ENCODE data around the gene RPL10L. TPM values are rescaled to one million over a fixed set of nuclear protein-coding genes. Genes with fewer than 3 reads are reported as not detected.

The RPL10L gene
- total RNA-seq (2016; rRNA removed; fragmentation: Illumina TruSeq; extraction: Trizol) (not detected in 2 replicates), polyA plus RNA-seq (2011; rRNA removed) (not detected in 2 replicates), polyA minus RNA-seq (2011; rRNA and poly(A)+ RNA removed; ENCODE audit: low replicate concordance) (not detected in 2 replicates), Bru-seq, nascent RNA (not detected), BruChase-seq, experiment 1, labeled RNA remaining after a 6-hour chase (not detected), BruChase-seq, experiment 2, labeled RNA remaining after a 2-hour chase (not detected)
- total RNA-seq (2016; cell fraction: cytosol; rRNA removed; fragmentation: Illumina TruSeq; extraction: Trizol; ENCODE audit: low read depth) = not detected in 2 replicates
- total RNA-seq (2016; cell fraction: insoluble cytoplasmic fraction; rRNA removed; fragmentation: Illumina TruSeq; extraction: Trizol) = not detected in 2 replicates
- total RNA-seq (2016; cell fraction: membrane; rRNA removed; fragmentation: Illumina TruSeq; extraction: Trizol) = not detected in 2 replicates
- not detected in 2 replicates for total RNA-seq (2016; cell fraction: nucleus; rRNA removed; fragmentation: Illumina TruSeq; extraction: Trizol)
- not detected in 2 replicates for polyA plus RNA-seq (2011; cell fraction: cytosol; rRNA removed)
- polyA plus RNA-seq (2011; cell fraction: nucleus; rRNA removed) = not detected in 2 replicates
- polyA plus RNA-seq (2012) = not detected in 2 replicates
- not detected in 2 replicates for polyA plus RNA-seq (2016; cell fraction: cytosol; fragmentation: Illumina TruSeq; extraction: Trizol; ENCODE audit: low read depth)
- not detected in 2 replicates for polyA plus RNA-seq (2016; cell fraction: insoluble cytoplasmic fraction; fragmentation: Illumina TruSeq; extraction: Trizol; ENCODE audit: low read depth)
- not detected in 2 replicates for polyA plus RNA-seq (2016; cell fraction: membrane; fragmentation: Illumina TruSeq; extraction: Trizol; ENCODE audit: low read depth)
- polyA plus RNA-seq (2016; cell fraction: nucleus; fragmentation: Illumina TruSeq; extraction: Trizol; ENCODE audit: insufficient read depth, low read depth) = not detected in 2 replicates
- not detected in 2 replicates for polyA minus RNA-seq (2011; cell fraction: cytosol; rRNA and poly(A)+ RNA removed)
- not detected in 2 replicates for polyA minus RNA-seq (2011; cell fraction: nucleus; rRNA and poly(A)+ RNA removed)
- long read RNA-seq, experiment 1 = 0 reads
- long read RNA-seq, experiment 2 = 0 reads

DNA sequence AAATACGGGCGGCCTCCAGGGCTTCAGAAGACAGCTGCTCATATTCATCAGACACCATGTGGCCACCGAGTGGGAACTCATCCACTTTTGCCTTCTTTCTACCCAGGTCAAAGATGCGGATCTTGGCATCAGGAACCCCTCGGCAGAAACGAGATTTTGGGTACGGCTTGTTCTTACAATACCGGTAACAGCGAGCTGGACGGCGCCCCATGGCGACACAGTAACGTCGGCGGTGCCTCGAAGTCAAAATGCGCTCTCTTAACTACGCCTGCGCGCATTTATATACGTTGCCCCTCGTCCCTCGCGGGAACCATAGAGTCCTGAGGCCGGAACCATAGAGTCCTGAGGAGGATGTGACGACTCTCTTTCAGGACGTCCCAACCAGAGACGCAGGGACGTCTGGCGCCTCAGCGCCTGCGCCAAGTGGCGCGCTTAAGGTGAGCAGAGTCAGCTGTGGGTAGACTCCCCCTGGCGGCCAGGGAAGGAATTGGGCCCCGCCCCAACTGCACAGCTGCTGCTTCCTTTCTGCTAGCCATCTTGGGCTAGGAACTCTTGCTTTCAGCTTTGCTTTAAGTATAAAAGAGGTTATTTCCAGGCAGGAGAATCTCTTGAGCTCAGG lies at the start of gene RPL10L:
Gene RPL10L (minus strand): TSS at position 256 of the 619 bp plus-strand sequence. CDS start 45 bp downstream, at position 211.
- intact Hi-C loops (cut with micrococcal nuclease; ENCODE audit: unreplicated experiment) (loop anchor here (5.0 kb wide), 1 partner anchor 69 kb away; no protein-coding TSS in a partner anchor), in situ Hi-C loops (cut with HindIII; ENCODE audit: extremely low pct_ligation_motif_present, low pct_unique_long_range_greater_than_20kb) (no loop called here)
- no peak within 1 kb of the TSS for H2AFZ ChIP-seq (ENCODE audit: low read length)
- ATAC-seq = no peak
- no peak for FAIRE-seq
- no peak for DNase-seq (ENCODE audit: low spot score)
- no peak within 1 kb of the TSS for H3K27ac ChIP-seq (ENCODE audit: extremely low read length, insufficient read depth, low read length)
- TF ChIP-seq ASH2L (IDR thresholded peaks at IDR 0.05; ENCODE audit: insufficient read length, low read depth, low read length) = no peak
- TF ChIP-seq, protein P1, sequence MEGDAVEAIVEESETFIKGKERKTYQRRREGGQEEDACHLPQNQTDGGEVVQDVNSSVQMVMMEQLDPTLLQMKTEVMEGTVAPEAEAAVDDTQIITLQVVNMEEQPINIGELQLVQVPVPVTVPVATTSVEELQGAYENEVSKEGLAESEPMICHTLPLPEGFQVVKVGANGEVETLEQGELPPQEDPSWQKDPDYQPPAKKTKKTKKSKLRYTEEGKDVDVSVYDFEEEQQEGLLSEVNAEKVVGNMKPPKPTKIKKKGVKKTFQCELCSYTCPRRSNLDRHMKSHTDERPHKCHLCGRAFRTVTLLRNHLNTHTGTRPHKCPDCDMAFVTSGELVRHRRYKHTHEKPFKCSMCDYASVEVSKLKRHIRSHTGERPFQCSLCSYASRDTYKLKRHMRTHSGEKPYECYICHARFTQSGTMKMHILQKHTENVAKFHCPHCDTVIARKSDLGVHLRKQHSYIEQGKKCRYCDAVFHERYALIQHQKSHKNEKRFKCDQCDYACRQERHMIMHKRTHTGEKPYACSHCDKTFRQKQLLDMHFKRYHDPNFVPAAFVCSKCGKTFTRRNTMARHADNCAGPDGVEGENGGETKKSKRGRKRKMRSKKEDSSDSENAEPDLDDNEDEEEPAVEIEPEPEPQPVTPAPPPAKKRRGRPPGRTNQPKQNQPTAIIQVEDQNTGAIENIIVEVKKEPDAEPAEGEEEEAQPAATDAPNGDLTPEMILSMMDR (CRISPR knock-in tag; IDR thresholded peaks at IDR 0.05) = peak; percentile 33
- no peak within 1 kb of the TSS for H3K4me2 ChIP-seq (ENCODE audit: low read depth, low read length)
- H3K9ac ChIP-seq (ENCODE audit: insufficient read depth, low read depth, low read length) = no peak within 1 kb of the TSS
- ChIA-PET CTCF (ENCODE audit: low intra/inter-chr PET ratio, low total read pairs) (no interaction called here), POLR2A (no interaction called here)
- H3K9me3 ChIP-seq (ENCODE audit: low read length) = peaks cover 19% of the 10 kb centered on the region
- 72% methylated on average over 35 of the region's 36 CpGs for WGBS (ENCODE audit: low lambda C conversion rate)
- H3K27me3 ChIP-seq (ENCODE audit: control insufficient read depth in 1 of 2, insufficient read depth in 2 of 2, low read length in 2 of 2) = no peaks in the 10 kb centered on the region
- H3K4me1 ChIP-seq (ENCODE audit: insufficient read depth, low read length) = no peaks in the 10 kb centered on the region
- no peak within 1 kb of the TSS for H3K4me3 ChIP-seq (replicated peaks in 1 of 3; ENCODE audit: insufficient read depth in 1 of 3, low read depth in 2 of 3, low read length in 3 of 3)
- no peaks in the 10 kb centered on the region for H4K20me1 ChIP-seq (ENCODE audit: insufficient read depth, low read length)
- no peaks in the 10 kb centered on the region for H3K36me3 ChIP-seq (replicated peaks in 1 of 2; ENCODE audit: control insufficient read depth in 1 of 2, insufficient read depth in 2 of 2, low read length in 2 of 2)
- no peaks in the 10 kb centered on the region for H3K79me2 ChIP-seq (ENCODE audit: insufficient read depth, low read length)
- BruUV-seq (replicated peaks) = no TSS peak

Data from HepG2 (cell line).